Amniotic stem cell (primary cell): Measurements from ENCODE around the gene GALNT8.

Source experiments
- DNase-seq: peaks from one replicate; lab custom pipeline; 2025; lab: John Stamatoyannopoulos, UW

Gene GALNT8

GRCh38 chr12:4796694-4797482, 76.7 kb downstream of the GALNT8 start:
- no peak for DNase-seq

GRCh38 chr12:4800555-4800954, 80.4 kb downstream of the GALNT8 start:
- DNase-seq, result no peak

- no peak for DNase-seq
Measured at GRCh38 chr12:4802841-4803240, 82.6 kb downstream of the GALNT8 start.

- DNase-seq, result no peak
Measured at GRCh38 chr12:4806439-4807115, 86.4 kb downstream of the GALNT8 start.

GRCh38 chr12:4807116-4807783, 87.0 kb downstream of the GALNT8 start:
- DNase-seq, result no peak

- DNase-seq, result no peak
Measured at GRCh38 chr12:4807813-4808212, 87.6 kb downstream of the GALNT8 start.

- no peak for DNase-seq
Measured at GRCh38 chr12:4809013-4809448, 88.8 kb downstream of the GALNT8 start.

GRCh38 chr12:4809449-4810218, 89.4 kb downstream of the GALNT8 start:
- no peak for DNase-seq

GRCh38 chr12:4810219-4810671, 90.0 kb downstream of the GALNT8 start:
- no peak for DNase-seq

- no peak for DNase-seq
Measured at GRCh38 chr12:4812624-4813327, 92.6 kb downstream of the GALNT8 start.

GRCh38 chr12:4813741-4814140, 93.5 kb downstream of the GALNT8 start:
- DNase-seq, result no peak

GRCh38 chr12:4814485-4814884, 94.3 kb downstream of the GALNT8 start:
- DNase-seq, result no peak

- no peak for DNase-seq
Measured at GRCh38 chr12:4816744-4817525, 96.7 kb downstream of the GALNT8 start.

- no peak for DNase-seq
Measured at GRCh38 chr12:4817880-4818279, 97.7 kb downstream of the GALNT8 start.

GRCh38 chr12:4819654-4820053, 99.5 kb downstream of the GALNT8 start:
- DNase-seq, result no peak

GRCh38 chr12:4820971-4821370, 100.8 kb downstream of the GALNT8 start:
- no peak for DNase-seq
